Stimulated activated CD8-positive, alpha-beta memory T cell treated with anti-CD3 and anti-CD28 coated beads, Interleukin-12 subunit alpha, Interleukin-12 subunit beta, amount 100 ng/mL, for 4 hours (primary cell): ENCODE measurements around the gene SDHB.

Experiments
- DNase-seq: peaks from one replicate; pipeline ENCODE4 v3.0.0-alpha.2; 2020; ENCODE audit warnings: low read depth

The SDHB gene

DNA sequence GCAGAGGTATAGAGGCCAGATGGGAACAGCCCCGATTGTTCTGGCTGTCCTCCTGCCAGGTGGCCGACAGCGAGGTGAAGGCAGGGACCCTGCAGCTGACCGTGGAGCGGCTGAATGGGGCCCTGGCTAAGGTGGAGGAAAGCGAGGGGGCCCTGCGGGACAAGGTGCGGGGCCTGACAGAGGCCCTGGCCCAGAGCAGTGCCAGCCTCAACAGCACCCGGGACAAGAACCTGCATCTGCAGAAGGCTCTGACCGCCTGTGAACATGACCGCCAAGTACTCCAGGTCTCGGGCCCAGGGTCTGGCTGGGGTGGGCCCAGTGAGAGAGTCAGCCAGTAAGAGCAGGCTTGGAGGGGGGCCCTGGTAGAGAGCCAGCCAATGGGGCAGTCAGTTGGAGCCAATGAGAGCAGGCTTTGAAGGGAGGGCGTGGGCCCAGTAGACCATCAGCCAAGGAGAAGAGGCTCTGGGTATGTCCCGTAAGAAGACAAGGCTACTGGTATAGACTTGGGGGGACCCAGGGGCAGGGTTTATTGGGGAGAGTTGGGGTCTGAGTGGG lies 84.7 kb downstream of the SDHB start:
- DNase-seq: no peak
